Suprapubic skin (tissue), 4 donors: ENCODE measurements around the gene STK36. TPM values are rescaled to one million over a fixed set of nuclear protein-coding genes. Genes with fewer than 3 reads are reported as not detected.

ENCODE experiments used
- DNase-seq, 2 donors: peaks; one replicate each; pipeline ENCODE4 v3.0.0-alpha.2; 2019; ENCODE audit warnings: low spot score in 2 of 2
- H3K27ac ChIP-seq: fragments of 200-600 bp; sonication (generic); one replicate; pipeline ENCODE4 v1.5.1; 2019
- H3K27me3 ChIP-seq: fragments of 200-600 bp; sonication (generic); one replicate; pipeline ENCODE4 v1.5.1; 2019
- H3K36me3 ChIP-seq: fragments of 200-600 bp; sonication (generic); one replicate; pipeline ENCODE4 v1.5.1; 2019
- H3K4me1 ChIP-seq: fragments of 200-600 bp; sonication (generic); one replicate; pipeline ENCODE4 v1.5.1; 2019
- H3K4me3 ChIP-seq: fragments of 200-600 bp; sonication (generic); one replicate; pipeline ENCODE4 v1.5.1; 2019; ENCODE audit warnings: mild to moderate bottlenecking
- H3K9me3 ChIP-seq: fragments of 200-600 bp; sonication (generic); one replicate; pipeline ENCODE4 v1.5.1; 2019
- CTCF ChIP-seq, 2 donors: fragments of 200-600 bp in 1 of 2; fragments of 450-650 bp in 1 of 2; sonication (generic) in 1 of 2; IDR thresholded peaks; one replicate each; pipeline ENCODE4 v1.5.1; 2016 to 2019; ENCODE audit warnings: antibody characterized with exemption in 2 of 2, mild to moderate bottlenecking in 1 of 2, moderate library complexity in 1 of 2
- EP300 ChIP-seq: sonication (generic); formaldehyde crosslinking; IDR thresholded peaks from one replicate; pipeline ENCODE4 v1.6.1; 2017; ENCODE audit warnings: antibody characterized with exemption
- POLR2A ChIP-seq, 2 donors: fragments of 450-650 bp; IDR thresholded peaks; one replicate each; pipeline ENCODE4 v1.6.1; 2017; ENCODE audit warnings: antibody characterized with exemption in 2 of 2, mild to moderate bottlenecking in 2 of 2, moderate library complexity in 2 of 2
- POLR2AphosphoS5 ChIP-seq, 3 donors: sonication (generic); formaldehyde crosslinking; IDR thresholded peaks; one replicate each; pipeline ENCODE4 v1.6.1; 2017; ENCODE audit warnings: antibody characterized with exemption in 3 of 3
- WGBS: methylation state at CpG from one replicate; pipeline ENCODE4 v1.1.5; 2018; 5-methylcytosine and 5-hydroxymethylcytosine counted together
- total RNA-seq, 4 donors: library from RNA; depleted of rRNA; stranded (reverse); fragments of >200 nt; gene quantifications; one replicate each; pipeline ENCODE4 v1.1.0, GENCODE V29; 2016

Gene STK36
- total RNA-seq, 4 donors from 2014 or later, result 20.7 to 43.4 (median 21.9) TPM

GRCh38 chr2:218642786-218643185 is 29.1 kb upstream of the STK36 start:
- no peak for DNase-seq
- Histone ChIP-seq H3K27me3 (no peaks in the 10 kb centered on the region), H3K36me3 (peaks cover 92% of the 10 kb centered on the region), H3K27ac (no peak overlapping the region), H3K4me3 (no peak overlapping the region), H3K9me3 (no peaks in the 10 kb centered on the region), H3K4me1 (no peaks in the 10 kb centered on the region)
- TF ChIP-seq POLR2A (IDR thresholded peaks at IDR 0.05) (no peak), POLR2AphosphoS5 (IDR thresholded peaks at IDR 0.05) (no peak), EP300 (no peak), CTCF (IDR thresholded peaks at IDR 0.05) (no peak)
- WGBS, result 92% methylated on average over 4 of the region's 17 CpGs

GRCh38 chr2:218643751-218644310 is 28.1 kb upstream of the STK36 start:
- no peaks in the 10 kb centered on the region for H3K4me1 ChIP-seq
- no peaks in the 10 kb centered on the region for H3K9me3 ChIP-seq
- no peak for TF ChIP-seq EP300
- TF ChIP-seq POLR2AphosphoS5 (IDR thresholded peaks at IDR 0.05), result no peak
- TF ChIP-seq POLR2A (IDR thresholded peaks at IDR 0.05), result no peak
- TF ChIP-seq CTCF (IDR thresholded peaks at IDR 0.05), result no peak
- H3K36me3 ChIP-seq, result peaks cover 92% of the 10 kb centered on the region
- H3K27me3 ChIP-seq, result no peaks in the 10 kb centered on the region
- no peak for DNase-seq
- H3K4me3 ChIP-seq, result no peak overlapping the region
- no peak overlapping the region for H3K27ac ChIP-seq
- 90% methylated on average over 4 of the region's 10 CpGs for WGBS

GRCh38 chr2:218644721-218645120 is 27.2 kb upstream of the STK36 start:
- no peaks in the 10 kb centered on the region for H3K27me3 ChIP-seq
- WGBS, result 91% methylated on average over 11 of the region's 11 CpGs
- no peaks in the 10 kb centered on the region for H3K9me3 ChIP-seq
- TF ChIP-seq POLR2A (IDR thresholded peaks at IDR 0.05) (no peak), CTCF (IDR thresholded peaks at IDR 0.05) (no peak), EP300 (no peak), POLR2AphosphoS5 (IDR thresholded peaks at IDR 0.05) (no peak)
- peaks cover 92% of the 10 kb centered on the region for H3K36me3 ChIP-seq
- no peak overlapping the region for H3K4me3 ChIP-seq
- no peak overlapping the region for H3K27ac ChIP-seq
- no peaks in the 10 kb centered on the region for H3K4me1 ChIP-seq
- no peak for DNase-seq

GRCh38 chr2:218645126-218645525 is 26.8 kb upstream of the STK36 start:
- DNase-seq, result no peak
- no peak overlapping the region for H3K27ac ChIP-seq
- H3K4me3 ChIP-seq, result no peak overlapping the region
- H3K4me1 ChIP-seq, result no peaks in the 10 kb centered on the region
- no peak for TF ChIP-seq CTCF (IDR thresholded peaks at IDR 0.05)
- TF ChIP-seq POLR2AphosphoS5 (IDR thresholded peaks at IDR 0.05), result no peak
- no peak for TF ChIP-seq POLR2A (IDR thresholded peaks at IDR 0.05)
- TF ChIP-seq EP300, result no peak
- 86% methylated on average over 1 of the region's 1 CpG for WGBS
- no peaks in the 10 kb centered on the region for H3K27me3 ChIP-seq
- H3K36me3 ChIP-seq, result peaks cover 93% of the 10 kb centered on the region
- no peaks in the 10 kb centered on the region for H3K9me3 ChIP-seq

GRCh38 chr2:218648088-218648786 is 23.6 kb upstream of the STK36 start:
- peaks cover 95% of the 10 kb centered on the region for H3K36me3 ChIP-seq
- WGBS, result 67% methylated on average over 9 of the region's 9 CpGs
- DNase-seq, result no peak

More at GRCh38 chr2:218648088-218648786, 23.6 kb upstream of the STK36 start:
- H3K4me3 ChIP-seq, result no peak overlapping the region
- no peaks in the 10 kb centered on the region for H3K27me3 ChIP-seq
- H3K9me3 ChIP-seq, result no peaks in the 10 kb centered on the region
- no peak overlapping the region for H3K27ac ChIP-seq
- H3K4me1 ChIP-seq, result no peaks in the 10 kb centered on the region
- TF ChIP-seq CTCF (IDR thresholded peaks at IDR 0.05) (peak; percentile 38 to 82), POLR2A (IDR thresholded peaks at IDR 0.05) (no peak)
